HEK293 (cell line): ENCODE results near the gene UFSP1.

ENCODE experiments used
- CTCF ChIA-PET: fragments of 350-600 bp; formaldehyde crosslinking; extraction: SDS; loops from one replicate; lab custom pipeline; 2021; ENCODE audit warnings: antibody characterized with exemption; lab: Yijun Ruan, JAX
- POLR2A ChIA-PET: fragments of 300-600 bp; formaldehyde crosslinking; extraction: SDS; loops from one replicate; lab custom pipeline; 2020; ENCODE audit warnings: antibody characterized with exemption, inconsistent platforms; lab: Yijun Ruan, JAX
- H3K27ac ChIP-seq: fragments of 200-500 bp; sonication (Bioruptor generic); 2 replicates; pipeline ENCODE4 v1.5.1; 2014; ENCODE audit warnings: low read depth, low read length, control low read depth, inconsistent platforms; ENCODE audit errors: extremely low read depth
- H3K36me3 ChIP-seq, 2 experiments: fragments of 200-500 bp in 1 of 2; sonication (Bioruptor generic) in 1 of 2; 1 replicate in 1 of 2; 2 replicates in 1 of 2; pipeline ENCODE4 v1.5.1; 2014 to 2017; ENCODE audit warnings: inconsistent platforms in 2 of 2, low read length in 2 of 2; ENCODE audit not compliant: control insufficient read depth in 2 of 2, insufficient read depth in 1 of 2
- H3K4me1 ChIP-seq: fragments of 200-500 bp; sonication (Bioruptor generic); 2 replicates; pipeline ENCODE4 v1.5.1; 2014; ENCODE audit warnings: mild to moderate bottlenecking, low read length, inconsistent platforms; ENCODE audit not compliant: control insufficient read depth, insufficient read depth
- H3K4me3 ChIP-seq: 2 replicates; pipeline ENCODE4 v1.5.1; 2011; ENCODE audit warnings: low read depth, mild to moderate bottlenecking, control low read depth, low read length, moderate library complexity
- H3K9me3 ChIP-seq: fragments of 200-500 bp; sonication (Bioruptor generic); 2 replicates; pipeline ENCODE4 v1.5.1; 2014; ENCODE audit warnings: low read depth, low read length, inconsistent platforms; ENCODE audit not compliant: control insufficient read depth, insufficient read depth
- FEZF1 ChIP-seq: fragments of 450-650 bp; formaldehyde crosslinking; IDR thresholded peaks from 2 replicates; pipeline ENCODE4 v1.5.1; 2016; ENCODE audit warnings: missing biosample characterization, missing genetic modification characterization
- GLI2 ChIP-seq: fragments of 450-650 bp; formaldehyde crosslinking; IDR thresholded peaks from 2 replicates; pipeline ENCODE4; 2017; ENCODE audit warnings: missing biosample characterization, missing genetic modification characterization, low read depth, borderline replicate concordance
- ZFP69B ChIP-seq: fragments of 450-650 bp; formaldehyde crosslinking; IDR thresholded peaks from 2 replicates; pipeline ENCODE4 v1.5.1; 2016; ENCODE audit warnings: missing biosample characterization, missing genetic modification characterization
- ZNF169 ChIP-seq: fragments of 450-650 bp; formaldehyde crosslinking; IDR thresholded peaks from 2 replicates; pipeline ENCODE4 v1.5.1; 2016; ENCODE audit warnings: missing biosample characterization, missing genetic modification characterization
- ZNF311 ChIP-seq: fragments of 450-650 bp; formaldehyde crosslinking; IDR thresholded peaks from 2 replicates; pipeline ENCODE4 v1.5.1; 2017; ENCODE audit warnings: missing biosample characterization, missing genetic modification characterization, borderline replicate concordance
- ZNF324 ChIP-seq: fragments of 450-650 bp; formaldehyde crosslinking; IDR thresholded peaks from 2 replicates; pipeline ENCODE4 v1.5.1; 2016; ENCODE audit warnings: missing biosample characterization, missing genetic modification characterization
- ZNF48 ChIP-seq: fragments of 450-650 bp; formaldehyde crosslinking; IDR thresholded peaks from 2 replicates; pipeline ENCODE4 v1.5.1; 2016; ENCODE audit warnings: missing biosample characterization, missing genetic modification characterization
- ZNF544 ChIP-seq: fragments of 450-650 bp; formaldehyde crosslinking; IDR thresholded peaks from 2 replicates; pipeline ENCODE4 v1.5.0; 2017; ENCODE audit warnings: missing biosample characterization, missing genetic modification characterization
- ZNF555 ChIP-seq: fragments of 450-650 bp; formaldehyde crosslinking; conservative IDR thresholded peaks from 2 replicates; pipeline ENCODE4 v1.5.1; 2017; ENCODE audit warnings: missing biosample characterization, mild to moderate bottlenecking, missing genetic modification characterization, inconsistent platforms
- ZNF561 ChIP-seq: fragments of 450-650 bp; IDR thresholded peaks from 2 replicates; pipeline ENCODE4 v1.5.1; 2018; ENCODE audit warnings: missing biosample characterization, missing genetic modification characterization, borderline replicate concordance
- ZNF610 ChIP-seq: fragments of 450-650 bp; formaldehyde crosslinking; IDR thresholded peaks from 2 replicates; pipeline ENCODE4 v1.5.1; 2016; ENCODE audit warnings: missing biosample characterization, missing genetic modification characterization, borderline replicate concordance
- ZNF629 ChIP-seq: fragments of 450-650 bp; formaldehyde crosslinking; IDR thresholded peaks from 2 replicates; pipeline ENCODE4 v1.5.1; 2017; ENCODE audit warnings: missing biosample characterization, missing genetic modification characterization
- ZNF76 ChIP-seq: fragments of 450-650 bp; formaldehyde crosslinking; IDR thresholded peaks from 2 replicates; pipeline ENCODE4; 2016; ENCODE audit warnings: low read depth, missing biosample characterization, missing genetic modification characterization, borderline replicate concordance
- ZNF768 ChIP-seq: fragments of 450-650 bp; formaldehyde crosslinking; IDR thresholded peaks from 2 replicates; pipeline ENCODE4 v1.5.1; 2018; ENCODE audit warnings: missing biosample characterization, mild to moderate bottlenecking, missing genetic modification characterization
- ZNF776 ChIP-seq: fragments of 450-650 bp; formaldehyde crosslinking; IDR thresholded peaks from 2 replicates; pipeline ENCODE4 v1.5.0; 2017; ENCODE audit warnings: missing biosample characterization, missing genetic modification characterization, borderline replicate concordance
- ZSCAN23 ChIP-seq: fragments of 450-650 bp; formaldehyde crosslinking; IDR thresholded peaks from 2 replicates; pipeline ENCODE4 v1.5.1; 2016; ENCODE audit warnings: missing biosample characterization, missing genetic modification characterization
- TF ChIP-seq, protein P1 (sequence below): fragments of 450-650 bp; formaldehyde crosslinking; IDR thresholded peaks from 2 replicates; pipeline ENCODE4 v1.5.1; 2017; ENCODE audit warnings: missing biosample characterization, missing genetic modification characterization
- TF ChIP-seq, protein P2 (sequence below): fragments of 450-650 bp; IDR thresholded peaks from 2 replicates; pipeline ENCODE4 v1.5.1; 2018; ENCODE audit warnings: missing biosample characterization, mild to moderate bottlenecking, missing genetic modification characterization
- TF ChIP-seq, protein P3 (sequence below): fragments of 450-650 bp; IDR thresholded peaks from 2 replicates; pipeline ENCODE4 v1.5.1; 2018; ENCODE audit warnings: missing biosample characterization, missing genetic modification characterization
- TF ChIP-seq, protein P4 (sequence below): fragments of 450-650 bp; formaldehyde crosslinking; IDR thresholded peaks from 2 replicates; pipeline ENCODE4 v1.5.1; 2016; ENCODE audit warnings: missing biosample characterization, missing genetic modification characterization

The UFSP1 gene

DNA sequence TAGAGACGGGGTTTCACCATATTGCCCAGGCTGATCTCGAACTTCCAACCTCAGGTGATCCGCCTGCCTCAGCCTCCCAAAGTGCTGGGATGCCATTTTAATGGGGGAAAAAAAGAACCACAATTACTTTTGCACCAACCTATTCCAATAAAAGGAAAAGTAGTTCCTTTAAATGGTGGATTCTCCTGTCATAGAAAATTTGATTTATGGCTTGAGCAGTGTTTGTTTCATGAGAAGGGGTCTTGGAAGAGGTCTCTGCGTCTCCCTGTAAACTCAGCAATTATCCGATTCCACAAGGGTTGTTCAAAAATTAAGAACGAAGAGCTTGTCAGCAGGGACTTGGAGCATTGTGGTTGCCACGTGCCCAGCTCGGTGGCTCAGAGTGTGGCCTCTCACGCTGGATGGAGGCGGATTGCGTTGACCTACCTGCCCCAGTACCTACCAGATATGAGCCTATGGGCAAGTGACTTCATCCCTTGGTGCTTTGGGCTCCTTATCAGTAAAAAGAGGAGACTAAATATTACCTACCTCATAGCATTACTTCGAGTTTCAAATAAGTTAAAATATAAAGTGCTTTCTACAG, 25.2 kb downstream of the UFSP1 start:
- no peaks in the 10 kb centered on the region for H3K9me3 ChIP-seq
- H3K4me1 ChIP-seq = no peaks in the 10 kb centered on the region; the same call in 1 of the 2 replicates
- ChIA-PET CTCF (interaction anchor here (0.6 to 2.4 kb wide), 5 partner anchors 9 to 1479 kb away, joined by 3 to 10 read pairs (median 3); partner anchors contain the start of gene SLC12A9), POLR2A (interaction anchor here (0.8 kb wide), 1 partner anchor 385 kb away, joined by 3 read pairs; no protein-coding TSS in a partner anchor)
- TF ChIP-seq ZSCAN23 (tag by site-specific recombination) (no peak), ZNF48 (tag by site-specific recombination) (no peak), ZNF544 (tag by site-specific recombination) (no peak), ZNF324 (tag by site-specific recombination) (no peak), ZNF776 (tag by site-specific recombination) (no peak), ZNF561 (no peak), ZNF768 (tag by site-specific recombination) (no peak), FEZF1 (no peak), ZNF76 (tag by site-specific recombination) (no peak)
- TF ChIP-seq, protein P1, sequence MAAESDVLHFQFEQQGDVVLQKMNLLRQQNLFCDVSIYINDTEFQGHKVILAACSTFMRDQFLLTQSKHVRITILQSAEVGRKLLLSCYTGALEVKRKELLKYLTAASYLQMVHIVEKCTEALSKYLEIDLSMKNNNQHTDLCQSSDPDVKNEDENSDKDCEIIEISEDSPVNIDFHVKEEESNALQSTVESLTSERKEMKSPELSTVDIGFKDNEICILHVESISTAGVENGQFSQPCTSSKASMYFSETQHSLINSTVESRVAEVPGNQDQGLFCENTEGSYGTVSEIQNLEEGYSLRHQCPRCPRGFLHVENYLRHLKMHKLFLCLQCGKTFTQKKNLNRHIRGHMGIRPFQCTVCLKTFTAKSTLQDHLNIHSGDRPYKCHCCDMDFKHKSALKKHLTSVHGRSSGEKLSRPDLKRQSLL (tag by site-specific recombination) = no peak
- TF ChIP-seq, protein P2, sequence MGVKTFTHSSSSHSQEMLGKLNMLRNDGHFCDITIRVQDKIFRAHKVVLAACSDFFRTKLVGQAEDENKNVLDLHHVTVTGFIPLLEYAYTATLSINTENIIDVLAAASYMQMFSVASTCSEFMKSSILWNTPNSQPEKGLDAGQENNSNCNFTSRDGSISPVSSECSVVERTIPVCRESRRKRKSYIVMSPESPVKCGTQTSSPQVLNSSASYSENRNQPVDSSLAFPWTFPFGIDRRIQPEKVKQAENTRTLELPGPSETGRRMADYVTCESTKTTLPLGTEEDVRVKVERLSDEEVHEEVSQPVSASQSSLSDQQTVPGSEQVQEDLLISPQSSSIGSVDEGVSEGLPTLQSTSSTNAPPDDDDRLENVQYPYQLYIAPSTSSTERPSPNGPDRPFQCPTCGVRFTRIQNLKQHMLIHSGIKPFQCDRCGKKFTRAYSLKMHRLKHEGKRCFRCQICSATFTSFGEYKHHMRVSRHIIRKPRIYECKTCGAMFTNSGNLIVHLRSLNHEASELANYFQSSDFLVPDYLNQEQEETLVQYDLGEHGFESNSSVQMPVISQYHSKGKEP (tag by site-specific recombination) = no peak
- TF ChIP-seq, protein P3, sequence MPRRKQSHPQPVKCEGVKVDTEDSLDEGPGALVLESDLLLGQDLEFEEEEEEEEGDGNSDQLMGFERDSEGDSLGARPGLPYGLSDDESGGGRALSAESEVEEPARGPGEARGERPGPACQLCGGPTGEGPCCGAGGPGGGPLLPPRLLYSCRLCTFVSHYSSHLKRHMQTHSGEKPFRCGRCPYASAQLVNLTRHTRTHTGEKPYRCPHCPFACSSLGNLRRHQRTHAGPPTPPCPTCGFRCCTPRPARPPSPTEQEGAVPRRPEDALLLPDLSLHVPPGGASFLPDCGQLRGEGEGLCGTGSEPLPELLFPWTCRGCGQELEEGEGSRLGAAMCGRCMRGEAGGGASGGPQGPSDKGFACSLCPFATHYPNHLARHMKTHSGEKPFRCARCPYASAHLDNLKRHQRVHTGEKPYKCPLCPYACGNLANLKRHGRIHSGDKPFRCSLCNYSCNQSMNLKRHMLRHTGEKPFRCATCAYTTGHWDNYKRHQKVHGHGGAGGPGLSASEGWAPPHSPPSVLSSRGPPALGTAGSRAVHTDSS (tag by site-specific recombination) = no peak
- H3K4me3 ChIP-seq = no peak overlapping the region
- no peak overlapping the region for H3K27ac ChIP-seq
- H3K36me3 ChIP-seq = peaks cover 4 to 9% of the 10 kb centered on the region in 2 experiments; a peak in 2 of 3 replicates

DNA sequence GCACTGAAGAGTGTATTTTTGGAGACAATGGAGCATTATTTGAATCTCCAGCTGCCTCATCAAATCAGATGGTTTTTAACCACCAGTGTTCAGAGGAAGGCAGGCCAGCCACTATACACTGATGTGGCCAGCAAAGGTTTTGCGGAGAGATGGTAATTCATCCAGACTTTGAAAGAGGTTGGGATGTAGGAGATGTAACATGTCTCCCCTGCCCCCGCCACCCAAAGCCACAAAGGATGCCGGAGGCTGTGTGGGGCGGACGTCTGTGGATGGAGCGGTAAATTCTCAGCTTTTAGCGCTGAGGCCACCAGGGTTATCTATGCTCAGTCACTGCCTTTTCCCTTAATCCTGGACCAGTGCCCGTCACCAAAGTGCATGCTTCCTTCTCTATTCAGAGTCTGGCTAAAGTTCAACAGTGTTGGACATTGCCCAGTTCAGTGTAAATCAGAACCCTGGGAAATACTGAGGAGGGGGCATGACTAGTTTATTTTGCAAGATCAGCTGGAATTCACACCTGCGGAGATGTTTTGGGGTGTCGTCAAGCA, 26.0 kb downstream of the UFSP1 start:
- H3K9me3 ChIP-seq = no peaks in the 10 kb centered on the region
- TF ChIP-seq ZNF311 (tag by site-specific recombination) (no peak), GLI2 (no peak), ZNF629 (tag by site-specific recombination) (no peak), ZFP69B (tag by site-specific recombination) (no peak), ZNF610 (no peak), ZNF555 (tag by site-specific recombination) (no peak), ZNF169 (tag by site-specific recombination) (no peak)
- TF ChIP-seq, protein P4, sequence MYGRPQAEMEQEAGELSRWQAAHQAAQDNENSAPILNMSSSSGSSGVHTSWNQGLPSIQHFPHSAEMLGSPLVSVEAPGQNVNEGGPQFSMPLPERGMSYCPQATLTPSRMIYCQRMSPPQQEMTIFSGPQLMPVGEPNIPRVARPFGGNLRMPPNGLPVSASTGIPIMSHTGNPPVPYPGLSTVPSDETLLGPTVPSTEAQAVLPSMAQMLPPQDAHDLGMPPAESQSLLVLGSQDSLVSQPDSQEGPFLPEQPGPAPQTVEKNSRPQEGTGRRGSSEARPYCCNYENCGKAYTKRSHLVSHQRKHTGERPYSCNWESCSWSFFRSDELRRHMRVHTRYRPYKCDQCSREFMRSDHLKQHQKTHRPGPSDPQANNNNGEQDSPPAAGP (tag by site-specific recombination) = no peak
- no peak overlapping the region for H3K27ac ChIP-seq
- peaks cover 0 to 9% of the 10 kb centered on the region in 2 experiments; a peak in 2 of 3 replicates for H3K36me3 ChIP-seq
- ChIA-PET CTCF (interaction anchor here (0.6 to 2.4 kb wide), 4 partner anchors 11 to 576 kb away, joined by 3 to 10 read pairs (median 3); partner anchors contain the start of gene SLC12A9), POLR2A (interaction anchor here (0.8 kb wide), 1 partner anchor 384 kb away, joined by 3 read pairs; no protein-coding TSS in a partner anchor)
- H3K4me3 ChIP-seq = no peak overlapping the region
- no peaks in the 10 kb centered on the region; the same call in 1 of the 2 replicates for H3K4me1 ChIP-seq
